HG02970 (cell line): ENCODE data around the gene TRIML1.
"Not testable (repeated sequence)": the region's sequence is repeated elsewhere in the genome, so short reads cannot be mapped to it uniquely, and the experiment has no call there.

Source experiments
- ATAC-seq: cut with Tn5 transposase; IDR thresholded peaks from one replicate; pipeline ENCODE4 v1.9.1; 2021; ENCODE audit warnings: mild to moderate bottlenecking, moderate library complexity, moderate number of reproducible peaks; ENCODE audit not compliant: unreplicated experiment, low FRiP score

TRIML1 gene

DNA sequence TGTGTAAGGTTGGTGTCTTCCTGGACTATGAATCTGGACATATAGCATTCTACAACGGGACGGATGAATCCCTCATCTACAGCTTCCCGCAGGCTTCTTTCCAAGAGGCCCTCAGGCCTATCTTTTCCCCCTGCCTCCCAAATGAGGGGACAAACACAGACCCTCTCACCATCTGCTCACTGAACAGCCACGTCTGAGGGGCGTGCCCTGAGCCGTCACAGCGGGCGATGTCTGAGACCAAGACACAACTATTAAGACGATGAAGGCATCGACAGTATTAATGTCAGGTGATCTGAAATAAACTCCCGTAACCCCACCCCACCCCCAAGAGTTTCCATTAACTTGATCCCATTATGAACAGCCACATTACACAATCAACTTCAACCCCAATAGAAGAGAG, 7.9 kb downstream of the TRIML1 start:
- ATAC-seq: no peak

DNA sequence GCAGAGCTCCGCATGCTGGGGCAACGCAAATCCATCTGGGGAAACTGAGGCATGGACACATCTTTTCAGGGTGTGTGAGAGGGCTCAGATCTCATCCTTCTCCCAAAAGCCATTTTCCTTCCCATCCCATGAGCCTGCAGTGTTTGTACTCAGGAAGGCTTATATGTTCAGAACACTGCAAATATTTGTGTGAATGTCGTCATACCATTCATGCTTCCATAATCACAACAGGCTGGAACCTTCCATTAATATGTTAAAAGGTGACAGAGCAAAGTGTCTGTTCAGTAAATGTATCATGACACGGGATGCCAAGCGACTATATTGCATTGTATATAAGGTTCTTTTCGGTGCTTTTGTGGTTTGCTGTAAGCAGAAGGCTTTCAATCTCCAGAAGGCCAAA, 8.5 kb downstream of the TRIML1 start:
- ATAC-seq: no peak

DNA sequence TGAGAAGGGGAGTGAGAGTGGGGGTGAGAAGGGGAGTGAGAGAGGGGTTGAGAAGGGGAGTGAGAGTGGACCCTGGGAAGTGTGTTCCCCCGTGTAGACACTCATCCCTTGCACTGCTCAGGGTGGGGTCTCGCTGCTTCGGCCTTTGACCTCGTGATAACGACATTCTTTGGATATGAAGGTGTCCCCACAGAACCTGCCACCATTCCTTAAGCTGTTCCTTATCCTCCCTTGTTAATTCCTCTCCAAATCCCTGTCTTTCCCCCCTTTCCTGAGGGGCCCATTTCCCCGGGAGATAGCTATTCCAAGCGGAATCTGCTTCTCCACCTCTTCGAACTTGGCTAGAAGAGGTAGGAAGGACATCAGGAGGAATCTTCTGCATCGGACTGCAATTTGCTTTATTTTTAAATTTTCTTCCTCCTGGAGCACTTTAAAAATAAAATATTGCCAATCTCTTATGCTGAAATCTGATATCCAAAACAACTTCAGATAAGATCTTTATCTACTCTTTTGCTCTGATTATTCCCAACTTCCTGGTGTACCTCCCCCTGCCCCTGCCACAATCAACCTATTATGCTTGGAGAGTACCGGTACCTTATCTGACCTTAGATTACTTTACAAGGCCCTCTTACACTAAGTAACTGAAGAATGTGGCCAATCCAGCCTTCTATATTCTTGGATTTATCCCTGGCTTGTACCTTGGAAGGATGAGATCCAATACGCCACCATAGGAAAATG, 15.6 kb downstream of the TRIML1 start:
- no peak for ATAC-seq

DNA sequence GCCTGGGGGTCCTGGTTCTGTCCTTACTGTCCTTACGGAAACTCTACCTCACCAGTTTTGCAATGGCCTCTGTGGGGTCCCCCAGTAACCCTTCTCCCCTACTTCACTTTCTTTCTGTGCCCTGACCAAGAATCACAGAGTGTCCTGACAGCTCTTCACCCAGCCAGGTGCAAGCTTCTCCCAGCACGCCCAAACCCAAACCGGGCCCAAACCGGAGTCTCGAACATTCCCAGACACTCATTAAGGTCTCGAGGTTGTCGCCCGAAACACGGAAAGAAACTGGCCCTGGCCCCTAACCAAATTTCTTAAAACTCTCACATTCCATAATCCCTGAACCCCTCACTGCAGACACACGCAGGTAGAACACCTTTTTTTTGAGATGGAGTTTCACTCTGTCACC, 19.1 kb downstream of the TRIML1 start:
- ATAC-seq: no peak

DNA sequence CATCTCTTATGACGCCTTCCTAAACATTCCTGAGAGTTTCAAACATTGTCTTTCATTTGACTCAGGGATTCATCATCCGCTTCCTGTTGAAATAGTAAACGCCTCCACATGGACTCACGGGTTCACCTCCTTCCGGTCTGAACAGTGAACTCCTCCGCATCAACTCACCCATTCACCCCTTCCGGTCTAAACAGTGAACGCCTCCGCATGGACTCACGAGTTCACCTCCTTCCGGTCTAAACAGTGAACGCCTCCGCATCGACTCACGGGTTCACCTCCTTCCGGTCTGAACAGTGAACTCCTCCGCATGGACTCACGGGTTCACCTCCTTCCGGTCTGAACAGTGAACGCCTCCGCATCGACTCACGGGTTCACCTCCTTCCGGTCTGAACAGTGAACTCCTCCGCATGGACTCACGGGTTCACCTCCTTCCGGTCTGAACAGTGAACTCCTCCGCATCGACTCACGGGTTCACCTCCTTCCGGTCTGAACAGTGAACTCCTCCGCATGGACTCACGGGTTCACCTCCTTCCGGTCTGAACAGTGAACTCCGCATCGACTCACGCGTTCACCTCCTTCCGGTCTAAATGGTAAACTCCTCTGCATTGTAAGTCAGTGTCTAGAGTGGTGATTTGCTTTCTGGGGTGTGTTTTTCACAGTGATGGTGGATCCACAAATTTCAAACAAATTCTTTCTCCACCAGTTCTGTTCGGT, 20.4 kb downstream of the TRIML1 start:
- ATAC-seq: not testable (repeated sequence)

DNA sequence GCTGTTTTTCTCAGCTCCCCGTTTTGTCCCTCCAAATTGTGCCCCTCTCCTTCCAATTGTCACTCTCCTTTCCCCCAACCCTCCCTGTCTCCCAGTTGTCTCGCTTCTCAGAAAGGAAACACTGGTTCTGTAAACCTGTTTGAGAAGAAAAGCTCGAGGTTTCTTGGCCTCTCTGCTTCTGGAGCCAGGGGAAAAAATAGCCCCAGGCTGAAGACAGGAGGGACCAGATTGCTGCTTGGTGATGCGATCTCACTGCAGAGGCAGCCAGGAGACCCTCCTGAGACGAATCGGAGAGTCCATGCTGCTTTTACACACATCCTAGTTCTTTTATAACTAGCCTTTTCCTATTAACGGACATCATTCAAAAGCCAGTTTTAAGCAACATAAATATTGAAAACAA, 21.2 kb downstream of the TRIML1 start:
- no peak for ATAC-seq

DNA sequence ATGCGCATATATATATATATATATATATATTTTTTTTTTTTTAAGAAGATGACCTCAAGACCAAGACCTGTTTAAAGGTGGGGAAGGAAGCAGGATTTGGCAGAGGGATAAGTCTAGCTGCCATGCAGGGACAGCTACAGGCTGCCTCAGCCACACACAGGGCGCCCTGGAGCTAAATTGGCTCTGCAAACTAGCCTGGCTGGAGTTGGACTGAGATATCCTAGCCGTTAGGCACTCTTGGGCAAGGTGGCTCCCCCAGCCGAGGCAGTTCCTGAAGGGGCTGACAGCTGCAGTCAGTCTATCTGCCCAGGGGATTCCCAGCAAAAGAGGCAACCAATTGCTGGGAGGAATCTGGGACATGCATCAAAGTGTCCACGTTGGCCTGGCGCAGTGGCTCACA, 21.9 kb downstream of the TRIML1 start:
- ATAC-seq: no peak

DNA sequence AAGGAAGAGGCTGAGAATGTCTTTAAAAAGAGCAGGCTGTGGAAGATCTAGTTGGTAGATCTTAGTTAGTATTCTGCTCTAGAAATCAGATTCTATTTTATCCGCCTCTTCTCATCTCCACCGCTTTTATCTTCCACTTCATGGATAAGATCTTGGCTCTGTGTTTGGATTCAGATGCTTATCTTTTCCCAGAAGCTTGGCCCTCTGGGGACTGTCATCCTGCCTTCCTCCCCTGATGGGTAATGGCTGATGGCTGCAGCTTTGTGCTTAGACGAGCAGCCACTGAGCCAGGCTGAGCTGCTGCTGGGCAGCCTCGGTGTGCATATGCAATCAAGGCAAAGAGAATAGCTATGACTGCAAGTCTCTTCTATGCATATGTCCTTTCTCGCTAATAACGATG, 23.5 kb downstream of the TRIML1 start:
- no peak for ATAC-seq

DNA sequence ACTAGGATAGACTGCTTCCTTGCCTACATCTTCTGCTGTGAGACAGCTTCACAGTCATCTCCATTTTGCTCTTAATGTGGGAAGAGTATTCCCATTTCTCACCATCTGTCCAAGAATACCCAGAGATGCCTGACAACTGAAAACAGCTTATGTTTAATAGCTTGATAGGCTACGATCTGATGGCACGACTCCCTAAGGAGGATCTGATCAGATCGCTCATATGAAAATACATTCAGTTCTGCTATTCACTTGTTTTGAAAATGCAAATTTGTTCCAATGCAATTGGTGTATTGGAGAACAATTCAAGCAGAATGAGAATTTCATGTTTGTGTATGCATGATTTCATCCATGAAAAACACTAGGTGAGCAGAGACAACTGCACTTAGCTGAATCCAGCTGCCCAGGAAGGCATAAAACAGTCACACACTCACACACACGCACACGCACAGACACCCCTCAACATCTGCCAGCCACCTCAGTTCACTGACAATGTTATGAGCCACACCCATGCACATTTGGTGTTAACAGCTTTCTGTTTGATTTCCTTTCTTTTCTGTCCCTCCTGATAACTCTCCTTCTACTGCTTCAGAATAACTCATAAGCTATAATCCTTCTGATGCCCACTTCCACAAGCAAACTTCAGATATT, 29.6 kb downstream of the TRIML1 start:
- ATAC-seq: no peak

DNA sequence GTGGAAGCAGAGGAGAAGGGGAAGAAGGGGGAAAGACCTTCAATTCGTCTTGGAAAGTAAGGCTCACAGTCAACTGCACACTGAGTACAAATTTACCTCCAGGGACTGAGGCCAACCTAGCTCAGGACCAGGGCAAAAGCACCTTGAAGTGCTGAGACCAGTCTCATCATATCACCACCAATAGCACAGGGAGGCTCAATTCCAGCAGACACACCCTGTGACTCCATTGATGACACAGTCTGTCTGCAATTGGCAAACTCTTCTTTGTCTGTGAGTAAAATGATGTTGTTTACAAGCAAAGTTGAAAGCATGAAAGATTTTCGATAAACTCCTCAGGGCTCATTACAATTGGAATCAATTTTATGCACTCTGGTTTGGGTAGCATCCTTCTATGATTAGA, 32.3 kb downstream of the TRIML1 start:
- ATAC-seq: no peak

DNA sequence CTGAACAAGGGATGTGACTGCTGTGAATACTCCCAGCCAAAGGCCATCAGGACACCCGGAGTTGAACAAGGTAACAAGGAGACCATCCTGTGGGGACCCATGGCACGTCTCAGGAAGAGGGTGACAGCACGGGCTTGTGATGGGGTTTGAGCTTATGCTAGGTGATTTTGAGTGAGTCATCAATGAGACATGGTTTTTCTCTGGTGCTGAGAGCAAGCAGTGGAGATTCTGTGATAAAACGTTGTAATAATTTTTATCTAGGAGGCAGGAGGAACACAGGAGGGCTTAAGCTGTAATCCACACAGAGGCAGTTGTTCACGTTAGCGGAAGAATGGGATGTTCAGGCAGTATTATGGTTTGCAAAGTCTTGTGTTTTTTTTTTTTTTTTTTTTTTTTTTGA, 36.0 kb downstream of the TRIML1 start:
- no peak for ATAC-seq

DNA sequence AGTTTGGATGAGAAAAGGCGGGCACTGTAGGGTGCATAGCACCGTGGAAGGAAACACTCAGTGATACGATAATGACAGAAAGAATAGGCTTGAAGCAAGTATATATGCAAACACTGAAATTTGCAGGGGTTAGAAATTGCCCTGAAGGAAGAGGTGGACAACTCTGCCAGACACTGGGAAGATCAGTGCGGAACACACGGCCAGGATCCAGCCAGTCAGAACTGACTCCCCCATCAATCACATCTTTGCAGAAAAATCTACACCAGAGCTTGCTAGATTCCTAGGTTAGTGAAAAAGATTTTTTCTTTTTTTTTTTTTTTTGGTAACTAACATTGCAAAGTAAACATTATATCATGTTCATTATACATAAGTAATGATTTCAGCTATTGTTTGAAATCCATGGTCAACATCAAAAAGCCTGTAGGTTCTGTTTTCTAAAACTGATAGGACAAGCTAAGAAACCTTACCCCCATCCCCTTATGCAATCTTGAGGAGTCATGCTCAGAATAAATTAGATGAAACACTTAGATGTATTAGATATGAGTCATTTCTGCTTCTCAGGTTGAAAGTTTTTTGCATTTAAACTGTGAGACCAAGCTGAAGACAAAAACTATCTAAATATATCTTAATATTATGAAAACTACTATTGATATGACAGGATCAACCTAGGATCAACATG, 38.9 kb downstream of the TRIML1 start:
- ATAC-seq: no peak

DNA sequence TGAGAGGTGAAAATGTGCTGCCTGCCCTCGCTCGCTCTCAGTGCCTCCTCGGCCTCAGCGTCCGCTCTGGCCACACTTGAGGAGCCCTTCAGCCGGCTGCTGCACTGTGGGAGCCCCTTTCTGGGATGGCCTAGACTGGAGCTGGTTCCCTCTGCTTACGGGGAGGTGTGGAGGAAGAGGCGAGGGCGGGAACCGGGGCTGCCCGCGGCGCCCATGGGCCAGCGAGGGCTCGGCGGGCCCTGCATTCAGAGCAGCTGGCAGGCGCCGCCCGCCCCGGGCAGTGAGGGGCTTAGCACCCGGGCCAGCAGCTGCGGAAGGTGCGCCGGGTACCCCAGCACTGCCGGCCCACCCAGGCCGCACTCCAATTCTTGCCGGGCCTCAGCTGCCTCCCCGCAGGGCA, 39.6 kb downstream of the TRIML1 start:
- ATAC-seq: no peak

DNA sequence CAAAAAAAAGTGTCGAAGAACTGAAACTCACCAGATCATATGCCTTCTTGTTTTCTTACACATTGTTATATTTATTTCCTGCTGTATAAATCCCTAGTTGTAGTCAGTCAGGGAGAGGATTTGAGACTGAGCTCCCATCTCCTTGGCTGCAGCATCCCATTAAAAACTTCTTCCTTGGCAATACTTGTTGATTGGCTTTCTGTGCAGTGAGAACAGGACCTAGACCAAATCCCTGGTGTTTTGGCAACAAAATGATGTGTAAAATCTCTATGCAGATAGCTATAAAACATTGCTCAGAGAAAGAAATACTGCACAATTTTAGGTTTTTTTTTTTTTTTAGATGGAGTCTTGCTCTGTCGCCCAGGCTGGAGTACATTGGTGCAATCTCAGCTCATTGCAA, 47.9 kb downstream of the TRIML1 start:
- no peak for ATAC-seq

DNA sequence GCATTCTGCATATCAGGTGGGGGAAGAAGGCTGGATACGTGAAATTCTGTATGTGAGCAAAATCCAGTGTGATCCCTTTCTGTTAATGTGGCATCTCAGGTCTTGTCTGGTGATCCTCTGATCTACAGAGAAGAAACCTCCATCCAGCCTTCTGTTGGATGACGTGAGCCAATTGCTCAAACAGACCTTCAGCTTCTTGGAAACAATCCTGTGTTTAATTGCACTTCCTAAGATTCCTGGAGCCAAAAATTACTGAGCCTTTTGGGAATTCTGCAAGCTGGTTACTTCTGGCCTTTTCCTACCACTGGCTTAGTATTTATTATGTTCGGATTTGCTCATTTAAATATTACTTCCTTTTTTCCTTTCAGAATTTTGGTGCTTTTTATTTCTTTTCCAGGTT, 51.2 kb downstream of the TRIML1 start:
- no peak for ATAC-seq

DNA sequence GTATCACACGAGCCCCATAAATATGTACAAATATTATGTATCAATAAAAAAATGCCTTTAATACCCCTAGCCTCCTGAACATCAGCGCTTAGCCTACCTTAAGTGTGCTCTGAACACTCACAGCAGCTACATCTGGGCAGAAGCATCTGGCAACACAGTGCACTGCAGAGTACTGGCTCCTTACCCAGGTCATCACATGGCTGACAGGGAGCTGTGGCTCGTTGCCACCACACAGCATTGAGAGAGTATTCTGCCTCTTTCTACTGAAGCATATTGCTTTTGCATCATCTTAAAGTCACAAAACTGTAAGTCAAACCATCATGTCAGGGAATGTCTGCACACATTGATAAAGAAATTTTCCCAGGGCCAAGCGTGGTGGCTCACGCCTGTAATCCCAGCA, 55.2 kb downstream of the TRIML1 start:
- ATAC-seq: no peak

DNA sequence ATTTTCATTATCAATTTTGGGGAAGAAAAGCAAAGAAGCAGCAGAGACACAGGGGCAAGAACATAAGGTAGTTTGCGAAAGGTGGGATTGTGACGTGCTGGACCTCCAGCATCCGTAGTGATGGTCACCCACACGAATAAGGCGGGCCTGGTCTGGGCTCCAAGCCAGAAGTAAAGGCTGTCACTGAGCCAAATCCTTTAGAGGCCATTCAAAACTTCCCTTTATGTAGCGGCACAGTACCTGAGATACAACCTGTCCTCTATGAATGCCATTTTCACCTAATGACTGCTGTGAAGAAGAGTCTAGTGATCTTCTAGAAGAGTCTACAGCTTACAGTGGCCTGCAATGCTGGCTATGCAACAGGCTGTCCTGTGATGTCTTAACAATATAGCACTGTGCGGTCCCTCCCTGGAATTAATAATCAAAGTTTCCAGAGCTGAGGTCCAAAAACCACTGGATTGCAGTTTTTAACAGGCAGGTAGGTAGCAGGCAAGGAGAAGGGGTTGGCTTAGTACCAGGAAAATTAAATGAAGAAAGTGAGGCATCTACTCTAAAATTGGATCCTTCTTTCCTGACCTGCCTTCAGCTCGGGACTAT, 56.2 kb downstream of the TRIML1 start:
- no peak for ATAC-seq

DNA sequence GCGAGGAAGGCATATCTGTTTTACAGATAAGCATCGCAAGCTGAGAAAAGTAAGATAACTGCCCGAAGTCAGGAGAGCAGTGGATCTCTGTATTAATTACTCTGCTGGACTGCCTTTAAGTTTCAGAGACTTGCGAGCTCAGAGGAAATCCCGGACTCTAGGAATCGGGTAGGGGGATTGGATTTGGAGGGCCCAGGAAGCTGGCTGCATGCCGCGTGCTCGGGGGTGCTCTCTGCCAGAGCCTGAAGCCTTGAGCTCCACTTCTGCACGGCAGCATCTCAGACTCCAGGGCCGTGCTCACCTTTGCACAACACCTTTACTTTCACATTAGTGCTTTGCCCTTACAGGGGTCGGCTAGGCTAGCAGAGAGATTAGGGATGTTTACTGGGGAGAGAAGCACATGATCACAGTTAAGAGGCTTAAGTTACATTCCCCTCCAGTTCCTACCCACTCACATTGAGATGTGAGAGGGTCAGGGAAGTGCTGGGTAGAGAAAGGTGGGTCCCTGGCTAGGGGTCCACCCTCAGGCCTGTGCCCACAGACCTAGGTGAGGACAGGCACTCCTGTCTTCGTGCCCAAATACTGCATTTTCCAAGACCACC, 57.0 kb downstream of the TRIML1 start:
- ATAC-seq: no peak
